Liver (tissue), 3 donors: ENCODE results near the gene ANK3.

Source experiments
- ATF3 ChIP-seq: IDR thresholded peaks from 2 replicates; pipeline ENCODE4 v1.6.1; 2016; ENCODE audit warnings: antibody characterized with exemption
- CTCF ChIP-seq: fragments of 150-350 bp; IDR thresholded peaks from 2 replicates; pipeline ENCODE4 v1.5.1; 2017; ENCODE audit warnings: improper control_type of control experiment, low read depth, low read length; ENCODE audit not compliant: missing input control
- EGR1 ChIP-seq, 2 donors: IDR thresholded peaks; 2 replicates each; pipeline ENCODE4 v1.6.1; 2016 to 2018; ENCODE audit warnings: antibody characterized with exemption in 2 of 2, low read depth in 2 of 2
- FOXA1 ChIP-seq: IDR thresholded peaks from 2 replicates; pipeline ENCODE4 v1.6.1; 2016; ENCODE audit warnings: antibody characterized with exemption
- GABPA ChIP-seq, 2 donors: IDR thresholded peaks in 1 of 2; conservative IDR thresholded peaks in 1 of 2; 2 replicates each; pipeline ENCODE4 v1.6.1; 2016; ENCODE audit warnings: antibody characterized with exemption in 2 of 2, mild to moderate bottlenecking in 1 of 2, moderate library complexity in 1 of 2
- JUND ChIP-seq, 2 donors: IDR thresholded peaks; 2 replicates each; pipeline ENCODE4 v1.6.1; 2016; ENCODE audit warnings: antibody characterized with exemption in 2 of 2
- RAD21 ChIP-seq, 2 donors: IDR thresholded peaks; 2 replicates each; pipeline ENCODE4 v1.6.1; 2016; ENCODE audit warnings: antibody characterized with exemption in 2 of 2, mild to moderate bottlenecking in 2 of 2
- SP1 ChIP-seq: IDR thresholded peaks from 2 replicates; pipeline ENCODE4 v1.6.1; 2018; ENCODE audit warnings: antibody characterized with exemption, mild to moderate bottlenecking
- TAF1 ChIP-seq: conservative IDR thresholded peaks from 2 replicates; pipeline ENCODE4 v1.6.1; 2016; ENCODE audit warnings: antibody characterized with exemption, mild to moderate bottlenecking
- YY1 ChIP-seq: IDR thresholded peaks from 2 replicates; pipeline ENCODE4 v1.6.1; 2016; ENCODE audit warnings: antibody characterized with exemption, mild to moderate bottlenecking
- TF ChIP-seq, protein P1 (sequence below): IDR thresholded peaks from 2 replicates; pipeline ENCODE4 v1.6.1; 2016; ENCODE audit warnings: antibody characterized with exemption
- TF ChIP-seq, protein P2 (sequence below): IDR thresholded peaks from 2 replicates; pipeline ENCODE4 v1.6.1; 2016; ENCODE audit warnings: antibody characterized with exemption, mild to moderate bottlenecking
- TF ChIP-seq, protein P3 (sequence below): IDR thresholded peaks from 2 replicates; pipeline ENCODE4 v1.6.1; 2016; ENCODE audit warnings: antibody characterized with exemption
- donor health status: healthy.
- donor health status: healthy.

GRCh38 chr10:60040014-60040662 is 349.5 kb downstream of the ANK3 start:
- TF ChIP-seq CTCF, result no peak
- TF ChIP-seq, protein P1, sequence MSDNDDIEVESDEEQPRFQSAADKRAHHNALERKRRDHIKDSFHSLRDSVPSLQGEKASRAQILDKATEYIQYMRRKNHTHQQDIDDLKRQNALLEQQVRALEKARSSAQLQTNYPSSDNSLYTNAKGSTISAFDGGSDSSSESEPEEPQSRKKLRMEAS, result no peak
- no peak for TF ChIP-seq ATF3
- TF ChIP-seq TAF1, result no peak
- TF ChIP-seq, protein P2, sequence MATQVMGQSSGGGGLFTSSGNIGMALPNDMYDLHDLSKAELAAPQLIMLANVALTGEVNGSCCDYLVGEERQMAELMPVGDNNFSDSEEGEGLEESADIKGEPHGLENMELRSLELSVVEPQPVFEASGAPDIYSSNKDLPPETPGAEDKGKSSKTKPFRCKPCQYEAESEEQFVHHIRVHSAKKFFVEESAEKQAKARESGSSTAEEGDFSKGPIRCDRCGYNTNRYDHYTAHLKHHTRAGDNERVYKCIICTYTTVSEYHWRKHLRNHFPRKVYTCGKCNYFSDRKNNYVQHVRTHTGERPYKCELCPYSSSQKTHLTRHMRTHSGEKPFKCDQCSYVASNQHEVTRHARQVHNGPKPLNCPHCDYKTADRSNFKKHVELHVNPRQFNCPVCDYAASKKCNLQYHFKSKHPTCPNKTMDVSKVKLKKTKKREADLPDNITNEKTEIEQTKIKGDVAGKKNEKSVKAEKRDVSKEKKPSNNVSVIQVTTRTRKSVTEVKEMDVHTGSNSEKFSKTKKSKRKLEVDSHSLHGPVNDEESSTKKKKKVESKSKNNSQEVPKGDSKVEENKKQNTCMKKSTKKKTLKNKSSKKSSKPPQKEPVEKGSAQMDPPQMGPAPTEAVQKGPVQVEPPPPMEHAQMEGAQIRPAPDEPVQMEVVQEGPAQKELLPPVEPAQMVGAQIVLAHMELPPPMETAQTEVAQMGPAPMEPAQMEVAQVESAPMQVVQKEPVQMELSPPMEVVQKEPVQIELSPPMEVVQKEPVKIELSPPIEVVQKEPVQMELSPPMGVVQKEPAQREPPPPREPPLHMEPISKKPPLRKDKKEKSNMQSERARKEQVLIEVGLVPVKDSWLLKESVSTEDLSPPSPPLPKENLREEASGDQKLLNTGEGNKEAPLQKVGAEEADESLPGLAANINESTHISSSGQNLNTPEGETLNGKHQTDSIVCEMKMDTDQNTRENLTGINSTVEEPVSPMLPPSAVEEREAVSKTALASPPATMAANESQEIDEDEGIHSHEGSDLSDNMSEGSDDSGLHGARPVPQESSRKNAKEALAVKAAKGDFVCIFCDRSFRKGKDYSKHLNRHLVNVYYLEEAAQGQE, result no peak
- no peak for TF ChIP-seq YY1
- TF ChIP-seq RAD21 (IDR thresholded peaks at IDR 0.05), result no peak
- TF ChIP-seq SP1, result no peak
- TF ChIP-seq JUND (IDR thresholded peaks at IDR 0.05), result no peak
- no peak for TF ChIP-seq EGR1 (IDR thresholded peaks at IDR 0.05; ENCODE audit: low read depth in 2 of 2)
- TF ChIP-seq GABPA (IDR thresholded peaks at IDR 0.05 in 1 of 2, conservative IDR thresholded peaks at IDR 0.05 in 1 of 2), result no peak
- TF ChIP-seq FOXA1, result no peak
- TF ChIP-seq, protein P3, sequence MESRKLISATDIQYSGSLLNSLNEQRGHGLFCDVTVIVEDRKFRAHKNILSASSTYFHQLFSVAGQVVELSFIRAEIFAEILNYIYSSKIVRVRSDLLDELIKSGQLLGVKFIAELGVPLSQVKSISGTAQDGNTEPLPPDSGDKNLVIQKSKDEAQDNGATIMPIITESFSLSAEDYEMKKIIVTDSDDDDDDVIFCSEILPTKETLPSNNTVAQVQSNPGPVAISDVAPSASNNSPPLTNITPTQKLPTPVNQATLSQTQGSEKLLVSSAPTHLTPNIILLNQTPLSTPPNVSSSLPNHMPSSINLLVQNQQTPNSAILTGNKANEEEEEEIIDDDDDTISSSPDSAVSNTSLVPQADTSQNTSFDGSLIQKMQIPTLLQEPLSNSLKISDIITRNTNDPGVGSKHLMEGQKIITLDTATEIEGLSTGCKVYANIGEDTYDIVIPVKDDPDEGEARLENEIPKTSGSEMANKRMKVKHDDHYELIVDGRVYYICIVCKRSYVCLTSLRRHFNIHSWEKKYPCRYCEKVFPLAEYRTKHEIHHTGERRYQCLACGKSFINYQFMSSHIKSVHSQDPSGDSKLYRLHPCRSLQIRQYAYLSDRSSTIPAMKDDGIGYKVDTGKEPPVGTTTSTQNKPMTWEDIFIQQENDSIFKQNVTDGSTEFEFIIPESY, result no peak
